Gastrocnemius medialis (tissue), 4 donors: Measurements from ENCODE around the gene DMXL1. TPM values are rescaled to one million over a fixed set of nuclear protein-coding genes. Genes with fewer than 3 reads are reported as not detected.
A peak's percentile ranks its signal among the peaks of the same experiment; 100 is the strongest.

ENCODE experiments used
- ATAC-seq, 2 donors: fragments of 150-250 bp; one replicate each; pipeline ENCODE4 v1.9.1; 2016
- DNase-seq, 2 donors: peaks; one replicate each; pipeline ENCODE4 v3.0.0-alpha.2; 2019
- H3K27ac ChIP-seq, 4 donors: fragments of 200-600 bp; sonication (generic); 1 replicate in 1 of 4; 2 replicates in 3 of 4; pipeline ENCODE4 v1.5.1; 2016 to 2018; ENCODE audit warnings: mild to moderate bottlenecking in 2 of 4, moderate library complexity in 1 of 4
- H3K27me3 ChIP-seq, 3 donors: fragments of 200-600 bp; sonication (generic) in 2 of 3; 1 replicate in 1 of 3; 2 replicates in 2 of 3; pipeline versions ENCODE4 v1.5.1 to v1.6.0; 2016 to 2019; ENCODE audit warnings: mild to moderate bottlenecking in 1 of 3, moderate library complexity in 1 of 3
- H3K36me3 ChIP-seq, 2 donors: fragments of 200-600 bp; sonication (generic) in 1 of 2; one replicate each; pipeline ENCODE4 v1.5.1; 2017 to 2018
- H3K4me1 ChIP-seq, 2 donors: fragments of 200-600 bp; sonication (generic) in 1 of 2; one replicate each; pipeline ENCODE4 v1.5.1; 2016 to 2017; ENCODE audit warnings: mild to moderate bottlenecking in 2 of 2
- H3K4me3 ChIP-seq, 4 donors: fragments of 200-600 bp; sonication (generic) in 3 of 4; 1 replicate in 1 of 4; 2 replicates in 3 of 4; pipeline ENCODE4 v1.5.1; 2016 to 2019; ENCODE audit warnings: mild to moderate bottlenecking in 2 of 4
- H3K9me3 ChIP-seq, 3 donors: fragments of 200-600 bp; sonication (generic) in 2 of 3; 1 replicate in 1 of 3; 2 replicates in 2 of 3; pipeline ENCODE4 v1.5.1; 2016 to 2019
- POLR2A ChIP-seq, 2 donors: fragments of 450-650 bp; IDR thresholded peaks; one replicate each; pipeline ENCODE4 v1.6.1; 2017; ENCODE audit warnings: antibody characterized with exemption in 2 of 2, mild to moderate bottlenecking in 2 of 2, moderate library complexity in 2 of 2
- in situ Hi-C, 4 donors: fragments of 200-750 bp; cut with MboI; loops; one replicate each; pipeline versions ENCODE4 v1.15.0 to v1.8.0; 2017; ENCODE audit warnings: low sequenced_read_pairs in 4 of 4
- intact Hi-C: fragments of 100-400 bp; cut with DNase I; formaldehyde crosslinking; loops from one replicate; pipeline ENCODE4 v1.15.1; 2023; ENCODE audit warnings: low total_unique reads
- total RNA-seq, 4 donors: library from RNA; depleted of rRNA; stranded (reverse); fragments of >200 nt; gene quantifications; one replicate each; pipeline versions ENCODE4 v1.1.0 to v1.2.3, GENCODE V29; 2016
- TF ChIP-seq, protein P1 (sequence below), 5 experiments: fragments of 450-650 bp in 3 of 5; fragments of 200-600 bp in 2 of 5; sonication (generic) in 2 of 5; IDR thresholded peaks in 4 of 5; conservative IDR thresholded peaks in 1 of 5; 1 replicate in 4 of 5; 2 replicates in 1 of 5; pipeline ENCODE4 v1.5.1; 2016 to 2019; ENCODE audit warnings: antibody characterized with exemption in 5 of 5, mild to moderate bottlenecking in 3 of 5, moderate library complexity in 3 of 5

The DMXL1 gene
- total RNA-seq, 4 donors from 2014 or later, result 17.8 to 31.1 (median 24.3) TPM

GRCh38 chr5:119257613-119258012 is 186.7 kb downstream of the DMXL1 start:
- TF ChIP-seq POLR2A (IDR thresholded peaks at IDR 0.05), result no peak
- TF ChIP-seq, protein P1, sequence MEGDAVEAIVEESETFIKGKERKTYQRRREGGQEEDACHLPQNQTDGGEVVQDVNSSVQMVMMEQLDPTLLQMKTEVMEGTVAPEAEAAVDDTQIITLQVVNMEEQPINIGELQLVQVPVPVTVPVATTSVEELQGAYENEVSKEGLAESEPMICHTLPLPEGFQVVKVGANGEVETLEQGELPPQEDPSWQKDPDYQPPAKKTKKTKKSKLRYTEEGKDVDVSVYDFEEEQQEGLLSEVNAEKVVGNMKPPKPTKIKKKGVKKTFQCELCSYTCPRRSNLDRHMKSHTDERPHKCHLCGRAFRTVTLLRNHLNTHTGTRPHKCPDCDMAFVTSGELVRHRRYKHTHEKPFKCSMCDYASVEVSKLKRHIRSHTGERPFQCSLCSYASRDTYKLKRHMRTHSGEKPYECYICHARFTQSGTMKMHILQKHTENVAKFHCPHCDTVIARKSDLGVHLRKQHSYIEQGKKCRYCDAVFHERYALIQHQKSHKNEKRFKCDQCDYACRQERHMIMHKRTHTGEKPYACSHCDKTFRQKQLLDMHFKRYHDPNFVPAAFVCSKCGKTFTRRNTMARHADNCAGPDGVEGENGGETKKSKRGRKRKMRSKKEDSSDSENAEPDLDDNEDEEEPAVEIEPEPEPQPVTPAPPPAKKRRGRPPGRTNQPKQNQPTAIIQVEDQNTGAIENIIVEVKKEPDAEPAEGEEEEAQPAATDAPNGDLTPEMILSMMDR (IDR thresholded peaks at IDR 0.05 in 4 of 5, conservative IDR thresholded peaks at IDR 0.05 in 1 of 5), result no peak
- in situ Hi-C loops, result loop anchor here in 3 of 4 donors (10.0 to 25.0 kb wide), 2 partner anchors 270 to 273 kb away; partner anchors contain the start of gene DTWD2 (in 3 of the 3)
- Histone ChIP-seq H3K27ac (no peak overlapping the region), H3K36me3 (no peaks in the 10 kb centered on the region), H3K4me1 (no peaks in the 10 kb centered on the region), H3K9me3 (no peaks in the 10 kb centered on the region), H3K27me3 (no peaks in the 10 kb centered on the region), H3K4me3 (no peak overlapping the region)
- no peak for ATAC-seq
- intact Hi-C loops, result no loop called here
- no peak for DNase-seq

GRCh38 chr5:119263639-119264038 is 192.8 kb downstream of the DMXL1 start:
- Histone ChIP-seq H3K4me3 (no peak overlapping the region), H3K9me3 (no peaks in the 10 kb centered on the region), H3K27ac (no peak overlapping the region), H3K27me3 (no peaks in the 10 kb centered on the region), H3K36me3 (no peaks in the 10 kb centered on the region), H3K4me1 (peaks cover 4 to 5% of the 10 kb centered on the region in 2 donors)
- in situ Hi-C loops (loop anchor here in 2 of 4 donors (25.0 kb wide), 1 partner anchor 276 kb away; the partner anchor contains the start of gene DTWD2 (in 2 of the 2)), intact Hi-C loops (no loop called here)
- no peak for ATAC-seq
- DNase-seq, result no peak
- TF ChIP-seq POLR2A (IDR thresholded peaks at IDR 0.05), result no peak

DNA sequence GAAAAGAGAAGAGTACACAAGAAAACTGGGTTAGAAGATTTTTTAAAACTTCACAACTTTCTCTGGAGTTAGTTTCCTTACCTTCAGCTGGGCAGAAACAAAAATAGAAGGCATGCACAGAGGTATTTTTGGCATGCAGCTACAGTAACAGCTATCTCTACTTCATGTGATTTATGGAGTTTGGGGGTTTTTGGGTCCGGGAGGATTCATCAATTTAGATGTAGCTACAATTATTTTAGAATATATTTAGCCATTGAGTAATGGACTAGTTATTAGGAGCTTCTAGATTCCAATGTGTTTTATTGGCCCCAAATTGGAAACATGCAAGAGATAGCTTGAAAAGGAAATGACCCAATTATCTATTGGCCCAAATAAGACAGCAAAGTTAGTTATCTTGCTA is 193.3 kb downstream of the DMXL1 start:
- no peaks in the 10 kb centered on the region for H3K27me3 ChIP-seq
- H3K4me1 ChIP-seq, result peaks cover 4 to 5% of the 10 kb centered on the region in 2 donors
- no peak for TF ChIP-seq POLR2A (IDR thresholded peaks at IDR 0.05)
- TF ChIP-seq, protein P1 (IDR thresholded peaks at IDR 0.05 in 4 of 5, conservative IDR thresholded peaks at IDR 0.05 in 1 of 5), result no peak
- in situ Hi-C loops, result loop anchor here in 2 of 4 donors (25.0 kb wide), 1 partner anchor 277 kb away; the partner anchor contains the start of gene DTWD2 (in 2 of the 2)
- DNase-seq, result no peak
- no peak overlapping the region for H3K27ac ChIP-seq
- no peak for ATAC-seq
- no peaks in the 10 kb centered on the region for H3K9me3 ChIP-seq
- H3K36me3 ChIP-seq, result no peaks in the 10 kb centered on the region
- H3K4me3 ChIP-seq, result no peak overlapping the region
- intact Hi-C loops, result no loop called here

DNA sequence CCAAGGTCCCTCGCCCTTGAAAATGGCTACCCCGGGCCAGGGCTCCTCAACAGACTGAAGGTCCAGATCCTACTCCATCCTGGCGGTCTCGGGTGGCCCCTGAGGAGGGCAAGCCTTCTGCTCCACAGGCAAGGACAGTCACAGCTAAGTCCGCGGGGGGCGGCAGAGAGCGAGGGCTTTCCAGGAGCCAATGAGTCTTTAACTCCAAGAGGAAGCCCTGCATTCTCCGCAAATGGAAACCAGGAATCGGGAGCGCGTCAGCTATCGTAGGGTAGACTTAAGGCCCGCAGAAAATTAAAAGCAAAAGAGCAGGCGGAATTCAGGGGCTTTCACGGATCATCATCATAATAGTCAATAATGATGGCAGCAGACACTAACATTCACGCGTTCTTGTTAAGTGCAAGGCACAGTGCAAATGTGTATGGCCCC is 197.1 kb downstream of the DMXL1 start:
- intact Hi-C loops, result loop anchor here (1.0 to 5.0 kb wide), 4 partner anchors 89 to 280 kb away; partner anchors contain the start of genes DMXL1, DTWD2 and TNFAIP8
- in situ Hi-C loops, result loop anchor here in 2 of 4 donors (25.0 kb wide), 1 partner anchor 281 kb away; the partner anchor contains the start of gene DTWD2 (in 2 of the 2)

More for the DNA sequence above, 197.1 kb downstream of the DMXL1 start:
- no peak for TF ChIP-seq POLR2A (IDR thresholded peaks at IDR 0.05)
- TF ChIP-seq, protein P1 (IDR thresholded peaks at IDR 0.05 in 4 of 5, conservative IDR thresholded peaks at IDR 0.05 in 1 of 5), result peak in 3 of 5 experiments; percentile 21 to 56 (median 55)
- Histone ChIP-seq H3K4me3 (peak overlapping the region; percentile 68 to 96 (median 84)), H3K27me3 (no peaks in the 10 kb centered on the region), H3K9me3 (no peaks in the 10 kb centered on the region), H3K36me3 (no peaks in the 10 kb centered on the region), H3K4me1 (peaks cover 4 to 5% of the 10 kb centered on the region in 2 donors), H3K27ac (peak overlapping the region; percentile 81 to 88 (median 86))
- DNase-seq (peak; percentile 80 to 89), ATAC-seq (peak; percentile 97 to 98)
